Astrocyte (in vitro differentiated cells and primary cell): ENCODE results near the gene LYG2. TPM values are rescaled to one million over a fixed set of nuclear protein-coding genes. Genes with fewer than 3 reads are reported as not detected.

Experiments used
- DNase-seq: peaks from one replicate; pipeline ENCODE4 v3.0.0-alpha.2; 2010; ENCODE audit warnings: low read depth
- FAIRE-seq: peaks from 2 replicates; lab custom pipeline; 2011; peaks lifted over from hg19 to GRCh38; lab: Jason Lieb, UNC
- H2AFZ ChIP-seq: 2 replicates; pipeline ENCODE4 v1.6.0; 2012; ENCODE audit warnings: low read depth, low read length, inconsistent platforms
- H3K27ac ChIP-seq: 2 replicates; pipeline ENCODE4 v1.5.1; 2011; ENCODE audit warnings: low read depth, low read length, inconsistent platforms
- H3K27me3 ChIP-seq: 2 replicates; pipeline ENCODE4 v1.6.0; 2011; ENCODE audit warnings: low read length, inconsistent platforms; ENCODE audit not compliant: insufficient read depth
- H3K36me3 ChIP-seq: 2 replicates; pipeline ENCODE4 v1.5.1; 2011; ENCODE audit warnings: low read length, inconsistent platforms; ENCODE audit not compliant: insufficient read depth
- H3K4me1 ChIP-seq: 2 replicates; pipeline ENCODE4 v1.5.1; 2011; ENCODE audit warnings: low read length, inconsistent platforms; ENCODE audit not compliant: insufficient read depth
- H3K4me2 ChIP-seq: 2 replicates; pipeline ENCODE4 v1.6.0; 2012; ENCODE audit warnings: low read length, inconsistent platforms
- H3K4me3 ChIP-seq: 2 replicates; pipeline ENCODE4 v1.5.1; 2011; ENCODE audit warnings: low read depth, mild to moderate bottlenecking, low read length, inconsistent platforms; ENCODE audit not compliant: insufficient read depth
- H3K79me2 ChIP-seq: 2 replicates; pipeline ENCODE4 v1.6.0; 2012; ENCODE audit warnings: mild to moderate bottlenecking, low read length, inconsistent platforms; ENCODE audit not compliant: insufficient read depth
- H3K9ac ChIP-seq: 2 replicates; pipeline ENCODE4 v1.6.0; 2012; ENCODE audit warnings: mild to moderate bottlenecking, low read length, inconsistent platforms
- H3K9me3 ChIP-seq: 2 replicates; pipeline ENCODE4 v1.5.1; 2012; ENCODE audit warnings: low read depth, mild to moderate bottlenecking, low read length, inconsistent platforms; ENCODE audit not compliant: insufficient read depth
- H4K20me1 ChIP-seq: 2 replicates; pipeline ENCODE4 v1.6.0; 2012; ENCODE audit warnings: low read length, inconsistent platforms; ENCODE audit not compliant: insufficient read depth
- H3K27ac Mint-ChIP-seq: one replicate; pipeline ENCODE4 v1.8.0; 2021; ENCODE audit warnings: mild to moderate bottlenecking, mixed read lengths; ENCODE audit not compliant: unreplicated experiment
- H3K27me3 Mint-ChIP-seq: one replicate; pipeline ENCODE4 v1.8.0; 2021; ENCODE audit warnings: low read depth, mixed read lengths; ENCODE audit not compliant: unreplicated experiment
- H3K36me3 Mint-ChIP-seq: one replicate; pipeline ENCODE4 v1.8.0; 2021; ENCODE audit warnings: low read depth, mixed read lengths; ENCODE audit not compliant: unreplicated experiment
- H3K4me1 Mint-ChIP-seq: one replicate; pipeline ENCODE4 v1.8.0; 2021; ENCODE audit warnings: low read depth, mixed read lengths; ENCODE audit not compliant: unreplicated experiment
- H3K4me3 Mint-ChIP-seq: one replicate; pipeline ENCODE4 v1.8.0; 2021; ENCODE audit warnings: mild to moderate bottlenecking, moderate library complexity, mixed read lengths; ENCODE audit not compliant: unreplicated experiment
- H3K9me3 Mint-ChIP-seq: one replicate; pipeline ENCODE4 v1.8.0; 2021; ENCODE audit warnings: mild to moderate bottlenecking, mixed read lengths; ENCODE audit not compliant: unreplicated experiment
- CTCF ChIP-seq: IDR thresholded peaks from 2 replicates; pipeline ENCODE4 v1.5.1; 2011; ENCODE audit warnings: low read depth, mild to moderate bottlenecking, inconsistent platforms, low read length, moderate library complexity; ENCODE audit not compliant: insufficient read depth
- EZH2 ChIP-seq: IDR thresholded peaks from 2 replicates; pipeline ENCODE4 v1.6.1; 2012; ENCODE audit warnings: mild to moderate bottlenecking, low read length, inconsistent platforms; ENCODE audit not compliant: insufficient read depth
- total RNA-seq: library from RNA; stranded (reverse); gene quantifications from 2 replicates; pipeline ENCODE4 v1.2.1, GENCODE V29; 2021

LYG2 gene
- total RNA-seq, 1 donor from 2014 or later, result not detected

- no peaks in the 10 kb centered on the region for H3K4me1 ChIP-seq
- no peak overlapping the region for H2AFZ ChIP-seq
- no peak overlapping the region for H3K4me3 Mint-ChIP-seq
- no peaks in the 10 kb centered on the region for H3K27me3 ChIP-seq
- no peaks in the 10 kb centered on the region for H3K36me3 ChIP-seq
- no peaks in the 10 kb centered on the region for H3K79me2 ChIP-seq
- H3K4me3 ChIP-seq, result no peak overlapping the region
- H3K9me3 ChIP-seq, result no peaks in the 10 kb centered on the region
- no peak overlapping the region for H3K9ac ChIP-seq
- no peak overlapping the region for H3K4me2 ChIP-seq
- FAIRE-seq (no peak), DNase-seq (no peak)
- peaks cover 5% of the 10 kb centered on the region for H3K9me3 Mint-ChIP-seq
- no peaks in the 10 kb centered on the region for H3K4me1 Mint-ChIP-seq
- H3K27ac ChIP-seq, result no peak overlapping the region
- TF ChIP-seq CTCF (no peak), EZH2 (no peak)
- H3K36me3 Mint-ChIP-seq, result peaks cover 9% of the 10 kb centered on the region
- H3K27ac Mint-ChIP-seq, result no peak overlapping the region
- H4K20me1 ChIP-seq, result no peaks in the 10 kb centered on the region
- H3K27me3 Mint-ChIP-seq, result no peaks in the 10 kb centered on the region
Observed at GRCh38 chr2:99217929-99218501, 37.5 kb downstream of the LYG2 start.

GRCh38 chr2:99216096-99216495 lies 39.4 kb downstream of the LYG2 start:
- FAIRE-seq (no peak), DNase-seq (no peak)
- Histone ChIP-seq H3K9me3 (no peaks in the 10 kb centered on the region), H2AFZ (no peak overlapping the region), H3K4me1 (no peaks in the 10 kb centered on the region), H3K4me3 (no peak overlapping the region), H4K20me1 (no peaks in the 10 kb centered on the region), H3K9ac (no peak overlapping the region), H3K36me3 (no peaks in the 10 kb centered on the region), H3K27me3 (no peaks in the 10 kb centered on the region), H3K27ac (no peak overlapping the region), H3K79me2 (no peaks in the 10 kb centered on the region), H3K4me2 (no peak overlapping the region)
- H3K27me3 Mint-ChIP-seq, result no peaks in the 10 kb centered on the region
- TF ChIP-seq EZH2, result no peak
- TF ChIP-seq CTCF, result no peak
- H3K27ac Mint-ChIP-seq, result no peak overlapping the region
- H3K4me3 Mint-ChIP-seq, result no peak overlapping the region
- peaks cover 10% of the 10 kb centered on the region for H3K36me3 Mint-ChIP-seq
- no peaks in the 10 kb centered on the region for H3K4me1 Mint-ChIP-seq
- peaks cover 3% of the 10 kb centered on the region for H3K9me3 Mint-ChIP-seq

- Histone ChIP-seq H3K79me2 (no peaks in the 10 kb centered on the region), H3K4me2 (no peak overlapping the region), H3K36me3 (peaks cover 3% of the 10 kb centered on the region), H4K20me1 (no peaks in the 10 kb centered on the region), H3K27ac (no peak overlapping the region), H2AFZ (no peak overlapping the region), H3K9me3 (no peaks in the 10 kb centered on the region), H3K4me3 (no peak overlapping the region), H3K4me1 (no peaks in the 10 kb centered on the region), H3K9ac (no peak overlapping the region), H3K27me3 (no peaks in the 10 kb centered on the region)
- TF ChIP-seq EZH2, result no peak
- TF ChIP-seq CTCF, result no peak
- H3K4me3 Mint-ChIP-seq, result no peak overlapping the region
- H3K27me3 Mint-ChIP-seq, result no peaks in the 10 kb centered on the region
- DNase-seq, result no peak
- no peak overlapping the region for H3K27ac Mint-ChIP-seq
- no peaks in the 10 kb centered on the region for H3K4me1 Mint-ChIP-seq
- peaks cover 9% of the 10 kb centered on the region for H3K36me3 Mint-ChIP-seq
- H3K9me3 Mint-ChIP-seq, result peaks cover 9% of the 10 kb centered on the region
- FAIRE-seq, result no peak
Observed at GRCh38 chr2:99205491-99205890, 50.0 kb downstream of the LYG2 start.
